GM12878 (cell line): ENCODE measurements around the gene TACC2.

Experiments
- POLR2AphosphoS5 ChIP-seq: IDR thresholded peaks from 2 replicates; pipeline ENCODE4 v1.6.1; 2011; ENCODE audit warnings: mild to moderate bottlenecking, low read length, inconsistent platforms
- SIX5 ChIP-seq: IDR thresholded peaks from 2 replicates; pipeline ENCODE4 v1.6.1; 2011; ENCODE audit warnings: mild to moderate bottlenecking, low read depth, low read length, moderate library complexity; ENCODE audit not compliant: severe bottlenecking
- TF ChIP-seq, protein P1 (sequence below): fragments of 450-650 bp; IDR thresholded peaks from 2 replicates; pipeline ENCODE4 v1.6.1; 2017; ENCODE audit warnings: antibody characterized with exemption, mild to moderate bottlenecking, moderate library complexity
- TF ChIP-seq, protein P2 (sequence below): fragments of 150-350 bp; IDR thresholded peaks from 2 replicates; pipeline ENCODE4 v1.6.1; 2016; ENCODE audit warnings: low read depth, low read length

DNA sequence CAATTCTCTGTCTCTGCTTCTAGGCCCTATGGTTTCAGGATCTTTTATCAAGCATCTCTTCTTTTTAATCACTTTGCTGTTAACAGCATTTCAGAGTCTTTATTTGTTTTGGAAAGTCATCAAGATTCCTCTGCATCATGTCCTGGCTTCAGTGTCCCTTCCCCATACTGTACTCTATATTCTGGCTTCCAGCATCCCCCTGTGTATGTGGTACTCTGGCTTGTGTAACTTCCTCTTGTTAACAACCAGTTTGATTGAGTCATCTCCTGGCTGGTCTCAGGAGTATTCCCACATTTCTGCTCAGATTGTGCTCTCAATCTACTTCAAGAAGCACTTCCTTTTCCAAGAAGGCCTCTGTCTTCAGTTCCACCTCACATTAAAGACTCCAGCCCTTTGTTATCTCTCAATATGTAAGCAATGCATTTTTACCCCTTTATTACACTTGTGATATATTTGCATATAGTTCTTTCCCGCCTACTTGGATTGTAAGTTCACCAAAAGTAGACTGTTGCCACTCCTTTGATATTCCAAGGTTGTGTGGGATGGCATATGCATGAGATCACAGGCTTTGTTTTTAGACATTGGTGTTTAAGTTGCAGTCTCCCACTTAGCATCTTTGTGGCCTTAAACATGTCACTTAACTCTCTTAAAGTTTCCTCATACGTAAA is 46.1 kb upstream of the TACC2 start:
- TF ChIP-seq, protein P1, sequence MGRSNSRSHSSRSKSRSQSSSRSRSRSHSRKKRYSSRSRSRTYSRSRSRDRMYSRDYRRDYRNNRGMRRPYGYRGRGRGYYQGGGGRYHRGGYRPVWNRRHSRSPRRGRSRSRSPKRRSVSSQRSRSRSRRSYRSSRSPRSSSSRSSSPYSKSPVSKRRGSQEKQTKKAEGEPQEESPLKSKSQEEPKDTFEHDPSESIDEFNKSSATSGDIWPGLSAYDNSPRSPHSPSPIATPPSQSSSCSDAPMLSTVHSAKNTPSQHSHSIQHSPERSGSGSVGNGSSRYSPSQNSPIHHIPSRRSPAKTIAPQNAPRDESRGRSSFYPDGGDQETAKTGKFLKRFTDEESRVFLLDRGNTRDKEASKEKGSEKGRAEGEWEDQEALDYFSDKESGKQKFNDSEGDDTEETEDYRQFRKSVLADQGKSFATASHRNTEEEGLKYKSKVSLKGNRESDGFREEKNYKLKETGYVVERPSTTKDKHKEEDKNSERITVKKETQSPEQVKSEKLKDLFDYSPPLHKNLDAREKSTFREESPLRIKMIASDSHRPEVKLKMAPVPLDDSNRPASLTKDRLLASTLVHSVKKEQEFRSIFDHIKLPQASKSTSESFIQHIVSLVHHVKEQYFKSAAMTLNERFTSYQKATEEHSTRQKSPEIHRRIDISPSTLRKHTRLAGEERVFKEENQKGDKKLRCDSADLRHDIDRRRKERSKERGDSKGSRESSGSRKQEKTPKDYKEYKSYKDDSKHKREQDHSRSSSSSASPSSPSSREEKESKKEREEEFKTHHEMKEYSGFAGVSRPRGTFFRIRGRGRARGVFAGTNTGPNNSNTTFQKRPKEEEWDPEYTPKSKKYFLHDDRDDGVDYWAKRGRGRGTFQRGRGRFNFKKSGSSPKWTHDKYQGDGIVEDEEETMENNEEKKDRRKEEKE, result no peak
- TF ChIP-seq, protein P2, sequence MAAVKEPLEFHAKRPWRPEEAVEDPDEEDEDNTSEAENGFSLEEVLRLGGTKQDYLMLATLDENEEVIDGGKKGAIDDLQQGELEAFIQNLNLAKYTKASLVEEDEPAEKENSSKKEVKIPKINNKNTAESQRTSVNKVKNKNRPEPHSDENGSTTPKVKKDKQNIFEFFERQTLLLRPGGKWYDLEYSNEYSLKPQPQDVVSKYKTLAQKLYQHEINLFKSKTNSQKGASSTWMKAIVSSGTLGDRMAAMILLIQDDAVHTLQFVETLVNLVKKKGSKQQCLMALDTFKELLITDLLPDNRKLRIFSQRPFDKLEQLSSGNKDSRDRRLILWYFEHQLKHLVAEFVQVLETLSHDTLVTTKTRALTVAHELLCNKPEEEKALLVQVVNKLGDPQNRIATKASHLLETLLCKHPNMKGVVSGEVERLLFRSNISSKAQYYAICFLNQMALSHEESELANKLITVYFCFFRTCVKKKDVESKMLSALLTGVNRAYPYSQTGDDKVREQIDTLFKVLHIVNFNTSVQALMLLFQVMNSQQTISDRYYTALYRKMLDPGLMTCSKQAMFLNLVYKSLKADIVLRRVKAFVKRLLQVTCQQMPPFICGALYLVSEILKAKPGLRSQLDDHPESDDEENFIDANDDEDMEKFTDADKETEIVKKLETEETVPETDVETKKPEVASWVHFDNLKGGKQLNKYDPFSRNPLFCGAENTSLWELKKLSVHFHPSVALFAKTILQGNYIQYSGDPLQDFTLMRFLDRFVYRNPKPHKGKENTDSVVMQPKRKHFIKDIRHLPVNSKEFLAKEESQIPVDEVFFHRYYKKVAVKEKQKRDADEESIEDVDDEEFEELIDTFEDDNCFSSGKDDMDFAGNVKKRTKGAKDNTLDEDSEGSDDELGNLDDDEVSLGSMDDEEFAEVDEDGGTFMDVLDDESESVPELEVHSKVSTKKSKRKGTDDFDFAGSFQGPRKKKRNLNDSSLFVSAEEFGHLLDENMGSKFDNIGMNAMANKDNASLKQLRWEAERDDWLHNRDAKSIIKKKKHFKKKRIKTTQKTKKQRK, result no peak
- TF ChIP-seq POLR2AphosphoS5 (no peak), SIX5 (no peak)
